T-helper 2 cell treated with Interferon-gamma antibody and Interleukin-4, amounts not matched to agents 100 ng/mL and 5 ng/mL, for 36 hours (primary cell): ENCODE data around the gene SUPT4H1. TPM values are rescaled to one million over a fixed set of nuclear protein-coding genes. Genes with fewer than 3 reads are reported as not detected.
"Not testable (repeated sequence)": the region's sequence is repeated elsewhere in the genome, so short reads cannot be mapped to it uniquely, and the experiment has no call there.

Experiments
- intact Hi-C: fragments of 100-400 bp; cut with micrococcal nuclease; formaldehyde crosslinking; loops from one replicate; pipeline ENCODE4 v1.15.1; 2023
- total RNA-seq: library from RNA; stranded (reverse); gene quantifications from 2 replicates; pipeline ENCODE4 v1.2.3, GENCODE V29; 2022

Gene SUPT4H1
- total RNA-seq = 88.6 and 90.0 TPM in 2 replicates

- intact Hi-C loops = loop anchor here (1.0 to 5.0 kb wide), 5 partner anchors 8 to 165 kb away; partner anchors contain the start of gene RNF43
Observed at GRCh38 chr17:58351831-58352595, at the start of gene SUPT4H1. Gene SUPT4H1 (minus strand): TSS chr17:58352201. CDS start chr17:58352135, 66 bp downstream.

DNA sequence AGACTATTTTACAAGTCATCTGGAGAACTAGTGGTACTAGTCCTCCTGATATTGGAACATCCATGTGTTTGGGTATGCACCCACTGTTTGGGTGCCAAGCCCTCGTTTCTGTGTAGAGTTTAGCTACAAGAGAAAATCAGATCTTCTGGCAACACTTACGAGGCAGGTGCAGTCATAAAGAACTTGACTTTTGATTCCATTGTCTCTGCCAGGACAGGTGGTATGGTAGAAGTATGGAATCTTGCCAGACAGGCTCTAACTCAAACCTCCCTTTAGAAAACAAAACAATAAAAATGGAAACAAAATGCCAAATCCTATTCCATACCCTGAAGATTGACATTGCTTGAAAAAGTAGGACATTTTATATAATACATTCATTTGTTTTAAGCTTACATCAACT lies 49.3 kb upstream of the SUPT4H1 start:
- intact Hi-C loops = no loop called here

DNA sequence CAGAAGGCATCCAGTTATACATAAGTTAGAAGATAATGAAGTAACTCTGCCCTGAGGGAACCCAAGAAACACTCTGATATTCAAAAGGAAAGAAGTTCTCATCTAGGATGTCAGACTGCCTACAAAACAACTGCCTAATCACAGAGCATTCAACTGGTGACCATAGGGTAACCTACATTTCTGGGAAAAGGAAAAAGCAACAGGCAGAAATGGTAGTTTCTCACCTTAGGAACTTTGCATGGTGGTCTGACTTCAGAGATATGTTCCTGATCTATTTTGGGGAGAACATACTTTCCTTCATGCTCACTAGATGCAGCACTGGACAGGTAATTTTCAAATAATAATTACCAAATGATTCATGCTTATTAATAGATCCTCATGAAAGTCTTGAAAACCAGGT lies 48.8 kb upstream of the SUPT4H1 start:
- intact Hi-C loops = no loop called here

DNA sequence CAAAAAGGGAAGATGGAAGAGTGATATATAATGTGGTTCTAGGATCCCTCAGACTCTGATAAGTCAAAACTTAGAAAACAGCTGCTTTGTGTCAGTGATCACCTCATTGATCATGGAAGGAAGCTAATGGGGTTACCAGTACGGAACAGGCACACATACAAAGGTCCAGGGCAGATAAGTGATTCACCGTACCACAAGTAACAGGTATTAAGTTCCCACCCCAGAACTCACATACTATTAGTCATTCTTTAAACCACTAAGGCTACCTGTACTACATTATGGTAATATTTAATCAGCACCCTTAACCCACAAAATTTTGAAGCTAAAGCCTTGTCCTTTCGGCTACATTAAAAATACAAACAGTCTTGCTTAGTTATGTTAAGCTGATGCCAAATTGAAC lies 48.0 kb upstream of the SUPT4H1 start:
- intact Hi-C loops = no loop called here

GRCh38 chr17:58398574-58399266 lies 46.7 kb upstream of the SUPT4H1 start:
- intact Hi-C loops = no loop called here

DNA sequence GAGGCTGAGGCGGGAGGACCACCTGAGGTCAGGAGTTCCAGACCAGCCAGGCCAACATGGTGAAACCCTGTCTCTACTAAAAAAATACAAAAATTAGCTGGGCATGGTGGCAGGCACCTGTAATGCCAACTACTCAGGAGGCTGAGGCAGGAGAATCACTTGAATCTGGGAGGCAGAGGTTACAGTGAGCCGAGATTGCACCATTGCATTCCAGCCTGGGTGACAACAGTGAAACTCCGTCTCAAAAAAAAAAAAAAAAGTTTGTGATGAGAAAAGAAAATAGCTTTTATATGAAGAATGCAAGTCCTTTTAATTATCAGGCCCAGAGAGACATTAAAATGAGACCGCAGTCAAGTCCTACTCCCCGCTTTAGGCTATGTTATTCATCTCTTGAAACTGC lies 45.4 kb upstream of the SUPT4H1 start:
- intact Hi-C loops = not testable (repeated sequence)

- intact Hi-C loops = no loop called here
Observed at GRCh38 chr17:58396173-58396572, 44.2 kb upstream of the SUPT4H1 start.

- intact Hi-C loops = no loop called here
Observed at GRCh38 chr17:58394534-58395223, 42.7 kb upstream of the SUPT4H1 start.

GRCh38 chr17:58391302-58391984 lies 39.4 kb upstream of the SUPT4H1 start:
- intact Hi-C loops = no loop called here

DNA sequence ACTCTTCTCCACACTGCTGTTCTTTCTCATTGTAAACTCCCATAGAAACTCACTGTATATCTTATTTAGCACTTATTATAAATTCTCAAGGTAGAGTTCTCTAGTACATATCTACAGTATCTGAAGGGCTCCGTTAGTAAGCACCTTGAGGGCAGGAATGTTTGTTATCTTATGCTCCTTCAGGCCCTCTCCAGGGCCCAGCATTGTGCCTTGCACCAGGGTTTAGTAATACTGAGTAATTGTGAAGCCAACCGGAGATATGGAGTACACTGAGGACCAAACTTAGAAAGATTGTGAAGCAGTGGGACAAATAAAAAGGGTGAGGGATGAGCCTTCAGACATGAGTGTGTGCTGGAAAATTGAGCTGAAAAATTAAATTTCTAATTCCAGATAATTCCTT lies 38.9 kb upstream of the SUPT4H1 start:
- intact Hi-C loops = no loop called here

GRCh38 chr17:58388302-58389190 lies 36.5 kb upstream of the SUPT4H1 start:
- intact Hi-C loops = no loop called here

DNA sequence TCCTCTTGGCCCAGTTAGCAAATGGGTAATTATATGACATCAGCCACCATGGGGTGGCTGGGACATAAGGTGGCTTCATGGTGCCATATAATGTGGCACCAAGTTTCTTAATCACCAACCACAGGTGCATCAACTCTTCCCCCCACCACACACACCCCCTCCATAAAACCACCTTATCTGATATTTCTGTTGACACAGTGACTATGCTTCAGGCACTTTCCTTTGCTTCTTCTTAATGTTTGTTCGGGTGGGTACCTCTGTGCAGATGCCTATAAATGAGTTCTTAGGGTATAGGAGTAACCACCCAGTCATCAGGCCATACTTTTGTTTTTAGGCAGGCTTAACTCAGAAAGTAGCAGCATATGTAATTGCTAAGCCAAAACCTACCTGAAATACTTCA lies 35.8 kb upstream of the SUPT4H1 start:
- intact Hi-C loops = no loop called here

GRCh38 chr17:58386708-58387107 lies 34.7 kb upstream of the SUPT4H1 start:
- intact Hi-C loops = no loop called here

DNA sequence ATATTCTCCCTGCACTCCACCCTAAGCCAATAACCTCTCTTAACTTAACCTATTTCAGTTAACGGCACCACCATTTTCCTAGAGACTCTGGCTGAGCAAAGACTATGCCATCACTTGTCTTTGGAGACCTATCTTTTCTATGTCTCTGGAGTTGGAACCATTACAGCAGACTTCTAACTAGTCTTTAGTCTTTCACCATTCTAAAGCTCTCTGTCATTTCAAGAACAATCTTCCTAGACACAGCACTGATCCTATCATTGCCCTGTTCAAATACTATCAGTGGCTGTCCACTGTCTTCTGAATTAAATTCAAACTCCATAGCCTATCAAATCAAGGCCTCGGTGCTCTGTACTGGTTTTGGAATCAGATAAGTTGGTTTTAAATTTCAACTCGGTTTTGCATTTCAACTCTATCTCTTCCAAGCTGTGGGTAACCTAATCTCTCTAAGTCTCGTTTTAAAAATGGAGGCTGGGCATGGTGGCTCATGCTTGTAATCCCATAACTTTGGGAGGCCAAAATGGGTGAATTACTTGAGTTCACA lies 33.4 kb upstream of the SUPT4H1 start:
- intact Hi-C loops = no loop called here

GRCh38 chr17:58384897-58385296 lies 32.9 kb upstream of the SUPT4H1 start:
- intact Hi-C loops = no loop called here

- intact Hi-C loops = no loop called here
Observed at GRCh38 chr17:58383892-58384462, 32.0 kb upstream of the SUPT4H1 start.

DNA sequence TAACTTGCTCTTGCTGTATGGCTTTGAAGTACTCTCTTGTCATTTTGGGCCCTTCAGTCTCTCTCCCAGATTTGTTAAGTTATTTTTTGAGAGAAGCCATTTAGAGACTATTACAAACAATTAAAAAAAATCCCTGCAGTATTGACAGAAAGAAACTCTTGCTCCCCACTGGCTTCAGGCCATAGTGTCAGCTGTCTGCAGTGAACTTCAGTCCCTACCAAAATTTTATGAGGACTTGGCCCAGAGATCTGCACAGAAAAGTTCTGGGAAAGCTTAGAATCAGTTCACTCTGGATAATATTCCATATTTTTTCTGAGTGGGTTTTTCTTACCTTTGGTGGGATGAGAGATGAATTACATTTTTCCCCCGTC lies 30.9 kb upstream of the SUPT4H1 start:
- intact Hi-C loops = loop anchor here (1.0 kb wide), 1 partner anchor 34 kb away; the partner anchor contains the start of gene RNF43

DNA sequence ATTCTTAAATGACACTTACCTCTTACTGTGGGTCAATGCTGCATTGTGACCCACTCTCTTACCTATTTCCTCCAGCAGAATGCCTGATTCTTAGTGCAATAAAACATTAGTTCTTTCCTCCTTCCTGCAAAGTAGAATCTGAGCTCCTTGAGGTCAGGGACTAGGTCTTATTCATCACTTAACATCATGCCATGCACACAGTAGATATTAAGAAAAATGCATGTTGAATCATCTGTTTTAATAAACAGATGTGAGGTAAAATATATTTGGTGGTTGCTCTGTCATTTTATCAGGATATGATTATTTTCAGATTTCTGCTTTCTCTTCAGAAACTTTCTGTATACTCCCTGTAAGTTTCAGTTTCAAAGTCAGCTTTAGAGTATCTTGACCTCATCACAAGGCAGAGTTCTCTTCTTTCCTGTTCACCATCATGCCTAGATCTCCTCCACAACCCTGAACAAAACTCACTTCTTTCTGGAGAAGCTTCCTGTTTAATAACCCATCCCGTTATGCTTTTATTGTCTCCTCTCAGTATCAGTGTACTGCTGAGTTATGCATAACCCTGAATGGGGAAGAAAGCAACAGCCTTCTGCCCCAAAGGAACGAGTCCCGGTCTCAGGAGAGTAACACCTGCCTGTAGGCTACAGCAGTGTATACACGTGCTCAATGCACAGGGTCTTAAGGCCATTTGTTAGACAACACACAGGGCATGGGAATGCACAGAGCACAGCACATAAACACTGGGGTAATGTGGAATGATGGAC lies 30.3 kb upstream of the SUPT4H1 start:
- intact Hi-C loops = loop anchor here (1.0 kb wide), 1 partner anchor 35 kb away; the partner anchor contains the start of gene RNF43
